K562 (cell line): ENCODE results near the gene NET1. TPM values are rescaled to one million over a fixed set of nuclear protein-coding genes. Genes with fewer than 3 reads are reported as not detected.

Experiments
- CHD7 ChIP-seq: fragments of 200-600 bp; sonication (generic); IDR thresholded peaks from one replicate; pipeline ENCODE4 v1.6.1; 2012; ENCODE audit warnings: mild to moderate bottlenecking, low read depth, low read length, inconsistent platforms
- POLR2B ChIP-seq: fragments of 450-650 bp; IDR thresholded peaks from 2 replicates; pipeline ENCODE4 v1.6.1; 2018; ENCODE audit warnings: low read depth; ENCODE audit not compliant: partially characterized antibody
- polyA plus RNA-seq, 8 experiments: library from polyadenylated mRNA; depleted of rRNA in 4 of 8; stranded (reverse) in 5 of 8; unstranded in 3 of 8; fragments of >200 nt; fragmentation: Nextera tagmentation in 2 of 8; fragmentation: Illumina TruSeq in 1 of 8; extraction: Ambion mirVana in 2 of 8; extraction: Trizol in 1 of 8; gene quantifications; 2 replicates each; pipeline versions ENCODE4 v1.2.1 to v1.2.3, GENCODE V29; 2011 to 2014; ENCODE audit warnings: inconsistent platforms in 1 of 8, missing spikeins in 1 of 8
- total RNA-seq, 7 experiments: library from RNA; depleted of rRNA in 6 of 7; stranded (reverse); fragments of >200 nt in 6 of 7; fragmentation: Illumina TruSeq in 2 of 7; extraction: Trizol in 2 of 7; gene quantifications; 2 replicates each; pipeline versions ENCODE4 v1.2.1 to v1.2.3, GENCODE V29; 2011 to 2021; ENCODE audit warnings: low replicate concordance in 1 of 7

The NET1 gene
- total and polyA plus RNA-seq, 9 of the 15 experiments (the other 6 are each of a cell fraction or from before 2014, with no cell fraction given) = 47.4 to 258 (median 106) TPM

DNA sequence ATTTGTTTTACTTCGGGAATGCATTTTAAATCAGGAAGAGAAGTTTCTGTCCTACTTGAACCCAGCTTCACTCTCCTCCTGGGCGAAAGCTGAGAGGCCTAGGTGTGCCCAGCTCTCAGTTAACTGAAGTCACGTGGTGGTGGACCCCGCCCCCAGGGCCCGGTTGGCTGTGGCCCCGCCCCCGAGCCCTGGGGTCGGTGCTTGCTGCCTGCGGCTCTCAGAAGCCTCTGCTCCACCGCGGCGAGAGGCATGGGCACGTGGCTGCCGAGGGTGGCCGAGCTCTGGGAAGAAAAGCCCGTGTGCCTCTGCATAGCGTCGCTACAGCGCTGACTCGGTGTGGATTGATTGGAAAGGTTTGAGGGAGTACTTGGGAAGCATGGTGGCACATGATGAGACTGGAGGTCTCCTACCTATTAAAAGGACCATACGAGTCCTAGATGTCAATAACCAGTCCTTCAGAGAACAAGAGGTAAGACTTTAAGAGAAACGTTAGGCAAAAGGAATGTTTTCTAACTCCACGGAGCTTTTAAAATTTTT is 34.1 kb downstream of the NET1 start (continued):
- TF ChIP-seq CHD7 (no peak), POLR2B (peak; percentile 97)
- TF ChIP-seq, all 486 proteins: peak for 162
